ENCODE measurements around the gene MRLN.

Gene MRLN

DNA sequence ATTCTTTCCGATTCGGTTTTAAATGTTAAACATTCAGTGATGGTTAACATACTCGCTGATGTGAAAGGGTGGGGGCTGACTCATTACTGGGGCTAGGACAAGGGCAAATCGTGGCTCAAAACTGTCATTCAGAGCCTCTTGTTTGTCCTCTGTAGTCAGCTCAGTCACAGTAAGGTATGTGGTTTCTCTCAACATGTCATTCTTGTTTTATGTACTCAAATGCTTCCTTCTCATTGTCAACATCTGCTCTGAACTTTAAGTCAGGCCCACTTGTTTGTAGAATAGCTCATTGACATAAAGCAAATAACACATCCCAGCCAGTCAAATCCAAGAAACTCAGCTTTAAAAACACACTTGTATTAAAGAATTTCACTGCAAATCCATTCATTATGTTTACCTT is 50.9 kb downstream of the MRLN start:
- DNase-seq, result no peak

- DNase-seq, result no peak
These were observed 52.5 kb downstream of the MRLN start for GRCh38 chr10:59700709-59701108.

- no peak for DNase-seq
These were observed 54.9 kb downstream of the MRLN start for GRCh38 chr10:59698326-59698725.

- DNase-seq, result no peak
These were observed 57.6 kb downstream of the MRLN start for GRCh38 chr10:59695637-59696036.

- DNase-seq, result no peak
These were observed 58.3 kb downstream of the MRLN start for GRCh38 chr10:59694936-59695335.

- DNase-seq, result no peak
These were observed 61.1 kb downstream of the MRLN start for GRCh38 chr10:59692113-59692512.

GRCh38 chr10:59688921-59689351 is 64.3 kb downstream of the MRLN start:
- no peak for DNase-seq

GRCh38 chr10:59687657-59688056 is 65.6 kb downstream of the MRLN start:
- no peak for DNase-seq

Data from SHP77 treated with DMSO at 0.1 percent for 48 hours (cell line).